Endothelial cell of umbilical vein (primary cell): Measurements from ENCODE around the gene MAP2K7. TPM values are rescaled to one million over a fixed set of nuclear protein-coding genes. Genes with fewer than 3 reads are reported as not detected.

Experiments used
- BruUV-seq: library from RNA; stranded (reverse); fragments of 400-500 nt; replicated peaks from 2 replicates; lab custom pipeline; 2021; lab: Mats Ljungman, UMichigan
- CTCF ChIA-PET: fragments of 300-600, 350-600 bp; sonication (Branson Sonifier 250); formaldehyde crosslinking; loops from one replicate; lab custom pipeline; 2021; ENCODE audit warnings: antibody characterized with exemption, inconsistent platforms; lab: Charles Lee
- POLR2A ChIA-PET: fragments of 300-600, 350-600 bp; sonication (Branson Sonifier 250); formaldehyde crosslinking; loops from one replicate; lab custom pipeline; 2021; ENCODE audit warnings: antibody characterized with exemption, inconsistent platforms; lab: Charles Lee
- DNase-seq: peaks from one replicate; pipeline ENCODE4 v3.0.0-alpha.2; 2011; ENCODE audit warnings: low read depth, low spot score
- FAIRE-seq: peaks from 2 replicates; lab custom pipeline; 2011; peaks lifted over from hg19 to GRCh38; lab: Jason Lieb, UNC
- H2AFZ ChIP-seq: 2 replicates; pipeline ENCODE4 v1.6.0; 2012; ENCODE audit warnings: low read depth, low read length, control low read depth, inconsistent platforms
- H3K27ac ChIP-seq: 2 replicates; pipeline ENCODE4 v1.5.1; 2011; ENCODE audit warnings: low read depth, mild to moderate bottlenecking, control low read depth, low read length, moderate library complexity; ENCODE audit not compliant: insufficient read depth
- H3K27me3 ChIP-seq, 2 experiments: 2 replicates each; pipeline versions ENCODE4 v1.6.0 to v1.6.1; 2011; ENCODE audit warnings: low read length in 2 of 2, mixed read lengths in 1 of 2; ENCODE audit not compliant: control insufficient read depth in 2 of 2, insufficient read depth in 2 of 2
- H3K36me3 ChIP-seq, 2 experiments: 2 replicates in 1 of 2; 3 replicates in 1 of 2; pipeline ENCODE4 v1.5.1; 2011; ENCODE audit warnings: low read length in 2 of 2, mild to moderate bottlenecking in 1 of 2, moderate library complexity in 1 of 2; ENCODE audit not compliant: control insufficient read depth in 2 of 2, insufficient read depth in 2 of 2; ENCODE audit errors: extremely low read depth in 1 of 2
- H3K4me1 ChIP-seq: 3 replicates; pipeline ENCODE4 v1.5.1; 2011; ENCODE audit warnings: mild to moderate bottlenecking, low read length; ENCODE audit not compliant: control insufficient read depth, insufficient read depth; ENCODE audit errors: extremely low read depth
- H3K4me2 ChIP-seq: 2 replicates; pipeline ENCODE4 v1.6.1; 2011; ENCODE audit warnings: low read length, control low read depth, mixed read lengths; ENCODE audit not compliant: insufficient read depth
- H3K4me3 ChIP-seq, 3 experiments: fragments of 200-600 bp in 1 of 3; sonication (generic), shearing (Covaris generic) in 1 of 3; replicated peaks in 1 of 3; 2 replicates each; pipeline ENCODE4 v1.5.1; 2011 to 2016; ENCODE audit warnings: control low read depth in 3 of 3, low read length in 3 of 3, mild to moderate bottlenecking in 2 of 3, inconsistent platforms in 1 of 3, low read depth in 1 of 3, moderate library complexity in 1 of 3; ENCODE audit not compliant: insufficient read depth in 1 of 3
- H3K79me2 ChIP-seq: 2 replicates; pipeline ENCODE4 v1.6.0; 2012; ENCODE audit warnings: low read length, inconsistent platforms; ENCODE audit not compliant: control insufficient read depth, insufficient read depth
- H3K9ac ChIP-seq: replicated peaks from 2 replicates; pipeline ENCODE3; 2011; ENCODE audit warnings: low read length, control low read depth; ENCODE audit not compliant: insufficient read depth; ENCODE audit errors: extremely low read depth
- H3K9me1 ChIP-seq: replicated peaks from 3 replicates; pipeline ENCODE4 v1.6.0; 2011; ENCODE audit warnings: mild to moderate bottlenecking, low read length; ENCODE audit not compliant: control insufficient read depth, insufficient read depth; ENCODE audit errors: extremely low read depth
- H3K9me3 ChIP-seq: replicated peaks from 2 replicates; pipeline ENCODE4 v1.5.1; 2012; ENCODE audit warnings: low read length, inconsistent platforms; ENCODE audit not compliant: control insufficient read depth, insufficient read depth
- H4K20me1 ChIP-seq: replicated peaks from 2 replicates; pipeline ENCODE3; 2011; ENCODE audit warnings: mild to moderate bottlenecking, low read length; ENCODE audit not compliant: control insufficient read depth, insufficient read depth; ENCODE audit errors: extremely low read depth
- EZH2 ChIP-seq: IDR thresholded peaks from 2 replicates; pipeline ENCODE4 v1.6.1; 2012; ENCODE audit warnings: borderline replicate concordance, low read depth, mild to moderate bottlenecking, moderate library complexity, low read length, inconsistent platforms; ENCODE audit not compliant: severe bottlenecking
- POLR2AphosphoS5 ChIP-seq: IDR thresholded peaks from 2 replicates; pipeline ENCODE4 v1.6.1; 2012; ENCODE audit warnings: low read depth, mild to moderate bottlenecking, control low read depth, low read length, moderate library complexity; ENCODE audit not compliant: insufficient read depth
- dilution Hi-C: fragments of 300-500 bp; cut with MboI; formaldehyde crosslinking; loops from one replicate; pipeline ENCODE4 v1.15.0; 2019; ENCODE audit warnings: low sequenced_read_pairs; ENCODE audit not compliant: extremely low pct_ligation_motif_present
- intact Hi-C: fragments of 100-400 bp; cut with micrococcal nuclease; formaldehyde crosslinking; loops from one replicate; pipeline ENCODE4 v1.10.0; 2022
- polyA plus RNA-seq, 4 experiments: library from polyadenylated mRNA; depleted of rRNA in 3 of 4; stranded (reverse) in 3 of 4; unstranded in 1 of 4; fragments of >200 nt; gene quantifications; 2 replicates each; pipeline versions ENCODE4 v1.2.1 to v1.2.3, GENCODE V29; 2011 to 2012; ENCODE audit warnings: missing spikeins in 1 of 4
- total RNA-seq: library from RNA; stranded (reverse); gene quantifications from 2 replicates; pipeline ENCODE4 v1.2.3, GENCODE V29; 2021

MAP2K7 gene
- total and polyA plus RNA-seq, 2 donors (not counting 3 experiments of a cell fraction or from before 2014, with no cell fraction given): 13.8 to 36.0 TPM

DNA sequence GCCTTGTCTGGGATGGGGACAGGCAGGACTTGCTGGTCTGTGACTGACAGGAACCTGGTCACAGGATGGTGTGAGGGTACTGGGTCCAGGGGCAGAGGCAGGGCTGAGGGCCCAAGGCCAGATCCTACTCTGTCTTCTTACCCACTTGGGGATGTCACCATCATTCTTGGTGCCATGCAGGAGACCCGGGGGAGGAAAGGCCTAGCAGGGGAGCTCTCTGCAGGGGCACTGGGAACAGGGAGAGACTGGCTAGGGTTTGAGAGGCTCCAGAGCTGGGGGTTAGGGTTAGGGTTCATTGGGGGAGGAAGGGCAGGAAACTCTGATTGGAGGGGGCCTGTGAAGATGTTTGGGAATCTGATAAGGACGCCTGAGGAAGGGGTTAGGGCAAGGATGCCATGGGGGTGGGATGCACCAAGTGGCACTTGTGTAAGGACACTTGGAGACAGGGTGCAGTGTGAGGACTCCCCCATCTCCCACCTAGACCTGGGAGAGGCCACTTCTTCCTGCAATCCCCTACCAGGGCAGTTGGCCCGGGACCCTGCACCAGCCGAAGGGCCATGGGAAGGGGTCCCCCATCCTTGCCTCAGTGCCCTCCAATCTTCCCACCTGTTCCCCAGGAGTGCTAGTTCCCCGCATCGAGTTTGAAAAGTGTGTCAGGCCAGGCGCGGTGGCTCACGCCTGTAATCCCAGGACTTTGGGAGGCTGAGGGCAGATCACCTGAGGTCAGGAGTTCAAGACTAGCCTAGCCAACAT is 36.4 kb upstream of the MAP2K7 start:
- ChIA-PET CTCF (interaction anchor here (0.5 kb wide), 1 partner anchor 155 kb away, joined by 4 read pairs; no protein-coding TSS in a partner anchor), POLR2A (no interaction called here)
- H3K36me3 ChIP-seq: no peaks in the 10 kb centered on the region
- no peak for TF ChIP-seq POLR2AphosphoS5
- peaks cover 12 to 18% of the 10 kb centered on the region in 2 experiments for H3K27me3 ChIP-seq
- no TSS peak for BruUV-seq
- no peak for FAIRE-seq
- H3K9me1 ChIP-seq: no peaks in the 10 kb centered on the region
- H3K4me3 ChIP-seq: no peak overlapping the region
- no peaks in the 10 kb centered on the region for H4K20me1 ChIP-seq
- dilution Hi-C loops: no loop called here
- no peak overlapping the region for H3K9ac ChIP-seq
- intact Hi-C loops: no loop called here
- no peak overlapping the region for H2AFZ ChIP-seq
- no peak for DNase-seq
- peaks cover 7% of the 10 kb centered on the region for H3K4me1 ChIP-seq
- H3K4me2 ChIP-seq: no peak overlapping the region
- no peaks in the 10 kb centered on the region for H3K9me3 ChIP-seq
- no peak overlapping the region for H3K27ac ChIP-seq
- H3K79me2 ChIP-seq: no peaks in the 10 kb centered on the region

DNA sequence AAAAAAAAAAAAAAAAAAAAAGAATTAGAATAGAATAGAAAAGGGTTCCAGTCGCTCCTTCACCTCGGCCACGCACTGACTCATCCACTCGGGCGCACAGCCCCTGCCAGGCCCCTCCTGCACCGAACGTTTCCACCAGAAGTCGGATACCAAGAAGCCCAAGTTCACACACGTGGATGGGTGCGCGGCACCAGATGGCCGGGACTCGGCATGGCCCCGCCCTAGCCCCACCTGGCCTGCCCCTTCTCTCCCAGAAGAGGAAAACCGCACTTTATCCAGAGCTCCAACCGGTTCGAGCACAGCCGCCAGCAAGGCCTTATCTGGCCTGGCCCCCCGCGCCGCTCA is 35.4 kb upstream of the MAP2K7 start:
- ChIA-PET POLR2A (no interaction called here), CTCF (interaction anchor here (1.0 to 2.0 kb wide), 14 partner anchors 8 to 345 kb away, joined by 3 to 27 read pairs (median 12); partner anchors contain the start of genes LRRC8E, MCOLN1, SNAPC2 and TIMM44)
- no peaks in the 10 kb centered on the region for H3K79me2 ChIP-seq
- TF ChIP-seq EZH2 (peak; percentile 40), POLR2AphosphoS5 (no peak)
- peaks cover 7% of the 10 kb centered on the region for H3K4me1 ChIP-seq
- H3K4me3 ChIP-seq: no peak overlapping the region
- H4K20me1 ChIP-seq: no peaks in the 10 kb centered on the region
- no peak overlapping the region for H3K4me2 ChIP-seq
- H3K9ac ChIP-seq: no peak overlapping the region
- H3K27ac ChIP-seq: no peak overlapping the region
- H2AFZ ChIP-seq: no peak overlapping the region
- no TSS peak for BruUV-seq
- no peaks in the 10 kb centered on the region for H3K9me3 ChIP-seq
- FAIRE-seq (no peak), DNase-seq (no peak)
- dilution Hi-C loops (no loop called here), intact Hi-C loops (no loop called here)
- no peaks in the 10 kb centered on the region for H3K36me3 ChIP-seq
- H3K9me1 ChIP-seq: no peaks in the 10 kb centered on the region
- peaks cover 19 to 25% of the 10 kb centered on the region in 2 experiments for H3K27me3 ChIP-seq
